Transverse colon (tissue), 4 donors: Measurements from ENCODE around the gene EML1. TPM values are rescaled to one million over a fixed set of nuclear protein-coding genes. Genes with fewer than 3 reads are reported as not detected.

Experiments
- DNase-seq: peaks from one replicate; pipeline ENCODE4 v3.0.0-alpha.2; 2019
- H3K27ac ChIP-seq, 4 donors: fragments of 200-600 bp; sonication (generic); 2 replicates each; pipeline ENCODE4 v1.5.1; 2016 to 2018; ENCODE audit warnings: inconsistent platforms in 4 of 4
- H3K27me3 ChIP-seq: fragments of 200-600 bp; sonication (generic); 2 replicates; pipeline ENCODE4 v1.5.1; 2017; ENCODE audit warnings: inconsistent platforms
- H3K36me3 ChIP-seq, 4 donors: fragments of 200-600 bp; sonication (generic); 2 replicates each; pipeline ENCODE4 v1.5.1; 2017 to 2019; ENCODE audit warnings: inconsistent platforms in 4 of 4
- H3K4me1 ChIP-seq, 4 donors: fragments of 200-600 bp; sonication (generic); 2 replicates each; pipeline ENCODE4 v1.5.1; 2017 to 2020; ENCODE audit warnings: inconsistent platforms in 4 of 4
- H3K4me3 ChIP-seq, 4 donors: fragments of 200-600 bp; sonication (generic); 1 replicate in 1 of 4; 2 replicates in 3 of 4; pipeline versions ENCODE4 v1.5.1 to v1.6.1; 2017 to 2019; ENCODE audit warnings: inconsistent platforms in 4 of 4
- H3K9me3 ChIP-seq, 2 donors: fragments of 200-600 bp; sonication (generic); 2 replicates each; pipeline ENCODE4 v1.5.1; 2017 to 2019; ENCODE audit warnings: inconsistent platforms in 2 of 2
- CTCF ChIP-seq, 5 experiments: fragments of 200-600 bp in 3 of 5; fragments of 450-650 bp in 2 of 5; sonication (generic) in 3 of 5; IDR thresholded peaks; 1 replicate in 2 of 5; 2 replicates in 3 of 5; pipeline ENCODE4 v1.5.1; 2016 to 2017; ENCODE audit warnings: antibody characterized with exemption in 5 of 5, inconsistent platforms in 3 of 5, mild to moderate bottlenecking in 2 of 5, moderate library complexity in 1 of 5
- EP300 ChIP-seq: sonication (generic); formaldehyde crosslinking; IDR thresholded peaks from one replicate; pipeline ENCODE4 v1.6.1; 2017; ENCODE audit warnings: antibody characterized with exemption, low read depth
- POLR2A ChIP-seq: fragments of 450-650 bp; IDR thresholded peaks from one replicate; pipeline ENCODE4 v1.6.1; 2016; ENCODE audit warnings: antibody characterized with exemption, mild to moderate bottlenecking, moderate library complexity
- POLR2AphosphoS5 ChIP-seq, 3 donors: sonication (generic); formaldehyde crosslinking; IDR thresholded peaks; one replicate each; pipeline ENCODE4 v1.6.1; 2016; ENCODE audit warnings: antibody characterized with exemption in 3 of 3
- WGBS, 2 donors: methylation state at CpG; one replicate each; pipeline ENCODE4 v1.1.5; 2018; ENCODE audit warnings: low coverage in 1 of 2; 5-methylcytosine and 5-hydroxymethylcytosine counted together
- in situ Hi-C, 4 donors: fragments of 200-750 bp; cut with MboI; loops; one replicate each; pipeline versions ENCODE4 v1.15.0 to v1.15.1; 2017; ENCODE audit warnings: low sequenced_read_pairs in 3 of 4, low pct_ligation_motif_present in 1 of 4, low pct_unique_long_range_greater_than_20kb in 1 of 4
- intact Hi-C: fragments of 100-400 bp; cut with DNase I; formaldehyde crosslinking; loops from one replicate; pipeline ENCODE4 v1.15.1; 2023; ENCODE audit warnings: low total_unique reads
- total RNA-seq, 4 donors: library from RNA; depleted of rRNA; stranded (reverse); fragments of >200 nt; gene quantifications; one replicate each; pipeline ENCODE4 v1.1.0, GENCODE V29; 2016

Gene EML1
- total RNA-seq, 4 donors from 2014 or later, result 16.8 to 59.5 (median 21.9) TPM

GRCh38 chr14:99888149-99888548 lies 94.9 kb downstream of the EML1 start:
- no peak for DNase-seq
- H3K4me3 ChIP-seq, result no peak overlapping the region
- intact Hi-C loops (loop anchor here (5.0 kb wide), 1 partner anchor 206 kb away; the partner anchor contains the start of gene CYP46A1), in situ Hi-C loops (loop anchor here (5.0 to 25.0 kb wide), 4 partner anchors 153 to 351 kb away; no protein-coding TSS in a partner anchor)
- no peaks in the 10 kb centered on the region for H3K27me3 ChIP-seq
- no peaks in the 10 kb centered on the region for H3K36me3 ChIP-seq
- H3K9me3 ChIP-seq, result no peaks in the 10 kb centered on the region
- 66 to 78% methylated on average over 5 of the region's 5 CpGs for WGBS, 2 donors
- TF ChIP-seq EP300, result no peak
- TF ChIP-seq CTCF (IDR thresholded peaks at IDR 0.05), result no peak
- no peak for TF ChIP-seq POLR2A
- TF ChIP-seq POLR2AphosphoS5 (IDR thresholded peaks at IDR 0.05), result no peak
- H3K4me1 ChIP-seq, result no peaks in the 10 kb centered on the region
- no peak overlapping the region for H3K27ac ChIP-seq

GRCh38 chr14:99889268-99889667 lies 96.1 kb downstream of the EML1 start:
- intact Hi-C loops, result loop anchor here (5.0 kb wide), 1 partner anchor 207 kb away; the partner anchor contains the start of gene CYP46A1
- Histone ChIP-seq H3K9me3 (no peaks in the 10 kb centered on the region), H3K27ac (no peak overlapping the region), H3K27me3 (no peaks in the 10 kb centered on the region), H3K4me3 (no peak overlapping the region), H3K4me1 (no peaks in the 10 kb centered on the region), H3K36me3 (no peaks in the 10 kb centered on the region)
- 85 to 95% methylated on average over 4 to 11 of the region's 11 CpGs for WGBS, 2 donors
- no peak for TF ChIP-seq POLR2AphosphoS5 (IDR thresholded peaks at IDR 0.05)
- TF ChIP-seq EP300, result no peak
- no peak for TF ChIP-seq POLR2A
- TF ChIP-seq CTCF (IDR thresholded peaks at IDR 0.05), result no peak
- in situ Hi-C loops, result loop anchor here (5.0 to 25.0 kb wide), 4 partner anchors 154 to 352 kb away; no protein-coding TSS in a partner anchor
- no peak for DNase-seq

- WGBS, 2 donors, result 71 to 75% methylated on average over 1 to 2 of the region's 2 CpGs
- no peaks in the 10 kb centered on the region for H3K27me3 ChIP-seq
These were observed 98.1 kb downstream of the EML1 start for GRCh38 chr14:99891266-99891665.

GRCh38 chr14:99891900-99892299 lies 98.7 kb downstream of the EML1 start:
- no peak for DNase-seq
- H3K4me3 ChIP-seq, result no peak overlapping the region
- no peak overlapping the region for H3K27ac ChIP-seq
- TF ChIP-seq CTCF (IDR thresholded peaks at IDR 0.05) (no peak), POLR2AphosphoS5 (IDR thresholded peaks at IDR 0.05) (no peak), POLR2A (no peak), EP300 (no peak)
- in situ Hi-C loops, result loop anchor here in 1 of 4 donors (25.0 kb wide), 1 partner anchor 355 kb away; no protein-coding TSS in a partner anchor
- no peaks in the 10 kb centered on the region for H3K4me1 ChIP-seq
- WGBS, 2 donors, result 72 to 83% methylated on average over 3 to 10 of the region's 10 CpGs
- intact Hi-C loops, result loop anchor here (1.0 kb wide), 1 partner anchor 16 kb away; no protein-coding TSS in a partner anchor
- no peaks in the 10 kb centered on the region for H3K27me3 ChIP-seq
- no peaks in the 10 kb centered on the region for H3K36me3 ChIP-seq
- H3K9me3 ChIP-seq, result no peaks in the 10 kb centered on the region

More at GRCh38 chr14:99891266-99891665, 98.1 kb downstream of the EML1 start:
- Histone ChIP-seq H3K36me3 (no peaks in the 10 kb centered on the region), H3K9me3 (no peaks in the 10 kb centered on the region), H3K4me3 (no peak overlapping the region), H3K27ac (no peak overlapping the region), H3K4me1 (no peaks in the 10 kb centered on the region)
- TF ChIP-seq POLR2AphosphoS5 (IDR thresholded peaks at IDR 0.05), result no peak
- no peak for TF ChIP-seq POLR2A
- no peak for TF ChIP-seq CTCF (IDR thresholded peaks at IDR 0.05)
- TF ChIP-seq EP300, result no peak
- intact Hi-C loops (no loop called here), in situ Hi-C loops (loop anchor here in 1 of 4 donors (25.0 kb wide), 1 partner anchor 354 kb away; no protein-coding TSS in a partner anchor)
- no peak for DNase-seq
